ES-I3 (cell line): Measurements from ENCODE around the gene GABBR2.
"Not testable (repeated sequence)": the region's sequence is repeated elsewhere in the genome, so short reads cannot be mapped to it uniquely, and the experiment has no call there.

ENCODE experiments used
- H3K36me3 ChIP-seq: 2 replicates; pipeline ENCODE4 v1.6.1; 2013; ENCODE audit warnings: mild to moderate bottlenecking, low read length, control low read depth, moderate library complexity; ENCODE audit not compliant: insufficient read depth
- H3K4me1 ChIP-seq: 2 replicates; pipeline ENCODE4 v1.6.1; 2013; ENCODE audit warnings: mild to moderate bottlenecking, control low read depth, low read length; ENCODE audit not compliant: insufficient read depth
- H3K9ac ChIP-seq: 2 replicates; pipeline ENCODE4 v1.6.1; 2013; ENCODE audit warnings: low read depth, mild to moderate bottlenecking, low read length, moderate library complexity
- H3K9me3 ChIP-seq: 2 replicates; pipeline ENCODE4 v1.6.1; 2013; ENCODE audit warnings: mild to moderate bottlenecking, low read length, moderate library complexity; ENCODE audit not compliant: control insufficient read depth, insufficient read depth

GABBR2 gene

GRCh38 chr9:98504298-98505282 is 204.1 kb downstream of the GABBR2 start:
- H3K36me3 ChIP-seq: no peaks in the 10 kb centered on the region
- H3K9me3 ChIP-seq: peaks cover 7% of the 10 kb centered on the region; the same call in 1 of the 2 replicates
- H3K9ac ChIP-seq: no peak overlapping the region
- H3K4me1 ChIP-seq: peaks cover 39% of the 10 kb centered on the region

- peaks cover 39% of the 10 kb centered on the region for H3K4me1 ChIP-seq
- H3K9ac ChIP-seq: no peak overlapping the region
- H3K9me3 ChIP-seq: peaks cover 7% of the 10 kb centered on the region; the same call in 1 of the 2 replicates
- H3K36me3 ChIP-seq: no peaks in the 10 kb centered on the region
Observed at GRCh38 chr9:98503867-98504266, 204.9 kb downstream of the GABBR2 start.

DNA sequence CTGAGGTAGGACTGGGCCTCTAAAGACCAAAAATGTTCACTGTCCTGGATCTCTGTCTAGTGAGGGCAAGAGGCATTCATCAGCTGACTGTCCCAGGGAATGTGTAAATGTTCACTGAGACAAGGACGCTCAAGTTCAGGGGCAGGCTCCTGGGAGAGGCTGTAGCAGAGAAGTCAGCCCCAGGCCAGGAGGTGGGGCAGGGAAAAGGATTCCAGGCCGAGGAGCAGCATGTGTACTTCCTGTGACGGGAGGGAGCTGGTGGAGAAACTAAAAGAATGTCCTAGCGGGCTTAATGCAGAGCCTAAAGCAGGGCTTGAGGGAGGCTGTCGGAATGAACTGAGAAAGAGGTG is 205.8 kb downstream of the GABBR2 start:
- peaks cover 39% of the 10 kb centered on the region for H3K4me1 ChIP-seq
- no peaks in the 10 kb centered on the region for H3K36me3 ChIP-seq
- peaks cover 5% of the 10 kb centered on the region; the same call in 1 of the 2 replicates for H3K9me3 ChIP-seq
- H3K9ac ChIP-seq: no peak overlapping the region

GRCh38 chr9:98502311-98502975 is 206.3 kb downstream of the GABBR2 start:
- Histone ChIP-seq H3K36me3 (no peaks in the 10 kb centered on the region), H3K9me3 (0 out of 2 replicates have a peak, but pooled peaks cover under 1% of the 10 kb centered on the region), H3K4me1 (peaks cover 39% of the 10 kb centered on the region), H3K9ac (no peak overlapping the region)

DNA sequence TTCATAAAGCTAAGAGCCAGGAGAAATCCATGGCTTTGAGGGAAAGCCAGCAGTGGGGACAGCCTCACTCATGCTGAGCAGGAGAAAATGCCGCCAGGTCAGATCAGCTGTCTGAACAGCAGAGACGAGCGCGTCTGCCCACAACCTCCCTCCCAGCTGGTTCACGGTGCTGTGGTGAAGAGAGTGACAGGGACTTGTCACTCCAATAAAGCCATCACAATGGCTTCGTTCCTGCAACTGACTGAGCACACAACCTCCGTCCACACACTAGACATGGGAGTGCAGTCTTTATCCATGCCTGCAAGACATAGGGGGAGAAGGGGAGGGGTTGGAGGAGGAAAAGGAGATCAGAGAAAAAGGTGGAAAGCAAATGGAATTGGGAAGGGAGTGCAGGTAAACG is 206.9 kb downstream of the GABBR2 start:
- Histone ChIP-seq H3K36me3 (no peaks in the 10 kb centered on the region), H3K9ac (no peak overlapping the region), H3K9me3 (no peaks in the 10 kb centered on the region), H3K4me1 (peaks cover 39% of the 10 kb centered on the region)

DNA sequence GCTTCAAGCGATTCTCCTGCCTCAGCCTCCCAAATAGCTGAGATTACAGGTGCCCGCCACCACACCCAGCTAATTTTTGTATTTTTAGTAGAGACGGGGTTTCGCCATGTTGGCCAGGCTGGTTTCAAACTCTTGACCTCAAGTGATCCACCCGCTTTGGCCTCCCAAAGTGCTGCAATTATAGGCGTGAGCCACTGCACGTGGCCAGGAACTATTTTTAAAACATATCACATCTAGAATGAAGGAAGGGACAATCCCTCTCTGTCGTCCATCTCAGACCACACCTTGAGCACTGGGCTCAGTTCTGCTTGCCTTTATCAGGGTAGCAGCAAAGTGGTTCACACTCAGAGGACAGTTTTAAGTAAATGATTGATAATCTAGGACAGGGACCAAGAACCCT is 207.5 kb downstream of the GABBR2 start:
- H3K36me3 ChIP-seq, H3K9me3 ChIP-seq, H3K9ac ChIP-seq: not testable (repeated sequence)
- peaks cover 39% of the 10 kb centered on the region for H3K4me1 ChIP-seq

- Histone ChIP-seq H3K36me3 (no peaks in the 10 kb centered on the region), H3K9ac (no peak overlapping the region), H3K4me1 (peaks cover 41% of the 10 kb centered on the region), H3K9me3 (no peaks in the 10 kb centered on the region)
Observed at GRCh38 chr9:98500337-98500919, 208.3 kb downstream of the GABBR2 start.

GRCh38 chr9:98495530-98495929 is 213.2 kb downstream of the GABBR2 start:
- Histone ChIP-seq H3K4me1 (peaks cover 9% of the 10 kb centered on the region; the same call in 1 of the 2 replicates), H3K9ac (no peak overlapping the region), H3K36me3 (no peaks in the 10 kb centered on the region), H3K9me3 (no peaks in the 10 kb centered on the region)

DNA sequence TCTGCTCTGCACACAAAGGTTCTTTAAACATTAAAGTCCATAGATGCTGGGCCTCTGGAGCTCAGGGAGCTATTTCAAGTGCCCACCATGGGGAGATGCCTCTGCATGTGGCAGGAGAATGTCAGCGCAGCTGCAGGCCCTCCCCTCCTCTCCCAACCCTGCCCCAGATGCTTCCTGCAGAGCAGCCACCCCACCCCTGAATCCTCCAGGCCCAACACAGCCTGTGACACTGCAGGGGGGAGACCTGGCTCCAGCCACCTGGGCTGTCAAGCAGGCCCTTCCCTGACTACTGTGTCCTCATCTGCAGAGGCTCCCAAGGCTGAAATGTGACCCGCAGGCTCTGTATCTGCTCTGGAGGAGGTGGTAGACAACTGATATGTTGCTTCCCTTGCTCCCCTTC is 213.9 kb downstream of the GABBR2 start:
- no peak overlapping the region for H3K9ac ChIP-seq
- peaks cover 9% of the 10 kb centered on the region; the same call in 1 of the 2 replicates for H3K4me1 ChIP-seq
- no peaks in the 10 kb centered on the region for H3K9me3 ChIP-seq
- H3K36me3 ChIP-seq: no peaks in the 10 kb centered on the region

- H3K36me3 ChIP-seq: no peaks in the 10 kb centered on the region
- peaks cover 9% of the 10 kb centered on the region; the same call in 1 of the 2 replicates for H3K4me1 ChIP-seq
- no peak overlapping the region for H3K9ac ChIP-seq
- no peaks in the 10 kb centered on the region for H3K9me3 ChIP-seq
Observed at GRCh38 chr9:98491828-98492227, 216.9 kb downstream of the GABBR2 start.

GRCh38 chr9:98491231-98491651 is 217.5 kb downstream of the GABBR2 start:
- Histone ChIP-seq H3K9ac (no peak overlapping the region), H3K36me3 (no peaks in the 10 kb centered on the region), H3K4me1 (peaks cover 9% of the 10 kb centered on the region; the same call in 1 of the 2 replicates), H3K9me3 (no peaks in the 10 kb centered on the region)

DNA sequence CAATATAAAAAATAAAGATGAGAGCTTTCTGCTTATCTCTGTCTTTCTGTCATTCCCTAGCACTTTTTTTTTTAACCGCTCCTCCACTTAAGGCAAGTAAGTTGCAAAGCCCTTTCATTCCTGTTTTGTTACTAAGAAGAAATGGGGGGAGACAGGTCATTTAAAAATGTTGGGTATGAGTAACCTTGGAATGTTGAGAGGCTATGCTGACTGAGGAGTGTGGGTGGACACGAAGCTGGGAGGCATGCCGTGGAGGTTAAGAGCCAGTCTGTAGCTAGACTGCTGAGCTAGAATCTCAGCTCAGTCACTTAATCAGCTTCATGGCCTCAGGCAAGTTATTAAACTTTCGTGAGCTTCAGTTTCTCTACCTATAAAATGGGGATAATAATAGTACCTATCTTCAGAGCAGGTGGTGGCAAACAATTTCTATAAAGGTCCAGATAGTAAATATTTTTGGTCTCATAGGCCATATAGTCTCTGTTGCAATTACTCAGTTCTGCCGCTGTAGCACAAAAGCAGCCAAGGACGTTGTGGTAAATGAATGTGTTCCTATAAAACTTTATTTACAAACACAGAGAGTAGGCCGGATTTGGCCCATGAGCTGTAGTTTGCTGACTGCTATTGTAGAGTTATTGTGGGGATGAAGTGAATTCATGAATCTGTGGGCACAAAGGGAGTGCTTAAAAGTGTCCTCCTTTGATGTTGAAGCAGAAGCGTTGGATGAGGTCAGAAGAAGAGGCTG is 220.0 kb downstream of the GABBR2 start:
- H3K9me3 ChIP-seq: no peaks in the 10 kb centered on the region
- H3K9ac ChIP-seq: no peak overlapping the region
- H3K36me3 ChIP-seq: no peaks in the 10 kb centered on the region
- no peaks in the 10 kb centered on the region; the same call in 1 of the 2 replicates for H3K4me1 ChIP-seq

DNA sequence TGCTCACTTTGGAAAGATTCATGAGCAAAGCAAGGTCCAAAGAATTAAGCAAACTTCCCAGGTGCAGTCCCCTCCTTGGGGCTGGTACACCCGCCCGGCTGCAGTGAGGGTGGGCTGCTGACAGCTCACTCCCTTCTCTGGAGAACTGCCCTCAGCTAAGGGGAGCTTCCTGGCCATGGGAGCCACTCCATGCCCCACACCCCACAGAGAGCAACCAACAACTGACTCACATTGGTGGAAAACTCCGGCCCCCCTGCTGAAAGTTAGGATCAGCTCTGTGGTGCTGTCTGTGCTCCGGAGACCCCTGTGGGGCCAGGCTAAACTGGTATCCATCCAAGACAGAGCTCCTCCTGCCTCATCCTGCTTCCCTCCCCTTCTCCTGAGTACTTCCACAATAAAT is 223.0 kb downstream of the GABBR2 start:
- no peaks in the 10 kb centered on the region for H3K9me3 ChIP-seq
- H3K9ac ChIP-seq: no peak overlapping the region
- no peaks in the 10 kb centered on the region for H3K36me3 ChIP-seq
- no peaks in the 10 kb centered on the region for H3K4me1 ChIP-seq

- H3K9ac ChIP-seq: no peak overlapping the region
- H3K4me1 ChIP-seq: no peaks in the 10 kb centered on the region
- H3K36me3 ChIP-seq: no peaks in the 10 kb centered on the region
- H3K9me3 ChIP-seq: no peaks in the 10 kb centered on the region
Observed at GRCh38 chr9:98484162-98484561, 224.6 kb downstream of the GABBR2 start.
